ENCODE measurements around the gene U2AF2. TPM values are rescaled to one million over a fixed set of nuclear protein-coding genes. Genes with fewer than 3 reads are reported as not detected.

Gene U2AF2
- total and polyA plus RNA-seq, 2 experiments from 2014 or later: 73.1 to 233 TPM

- Mint-ChIP-seq H3K27me3 (ENCODE audit: insufficient read depth, low read depth, poor library complexity) (peaks cover 13% of the 10 kb centered on the region), H3K4me3 (no peak overlapping the region), H3K9me3 (peaks cover 40% of the 10 kb centered on the region), H3K27ac (no peak overlapping the region), H3K36me3 (ENCODE audit: low read depth) (peaks cover 71% of the 10 kb centered on the region), H3K4me1 (no peaks in the 10 kb centered on the region; the same call in 2 of the 3 replicates)
- Histone ChIP-seq H3K27ac (ENCODE audit: low read depth) (no peak overlapping the region), H3K9me2 (ENCODE audit: insufficient read depth) (no peaks in the 10 kb centered on the region), H3K27me3 (ENCODE audit: insufficient read depth) (no peaks in the 10 kb centered on the region), H2AFZ (no peak overlapping the region), H3K79me2 (replicated peaks; ENCODE audit: insufficient read depth) (no peaks in the 10 kb centered on the region), H3K4me1 (ENCODE audit: insufficient read depth) (no peaks in the 10 kb centered on the region), H3K36me3 (ENCODE audit: insufficient read depth) (no peaks in the 10 kb centered on the region), H4K20me1 (replicated peaks; ENCODE audit: insufficient read depth) (no peaks in the 10 kb centered on the region; the same call in 1 of the 2 replicates), H3K4me3 (no peak overlapping the region), H3K4me2 (no peak overlapping the region), H3F3A (replicated peaks; ENCODE audit: low read depth) (no peaks in the 10 kb centered on the region; the same call in 1 of the 2 replicates)
- no peak for DNase-seq (ENCODE audit: low spot score)
- no peak for TF ChIP-seq CREB1 (CRISPR knock-in tag; IDR thresholded peaks at IDR 0.05; ENCODE audit: low read depth)
- TF ChIP-seq STAT1 (IDR thresholded peaks at IDR 0.05; ENCODE audit: unreplicated experiment): no peak
- TF ChIP-seq EZH2 (IDR thresholded peaks at IDR 0.05; ENCODE audit: low read depth, unreplicated experiment): no peak
- TF ChIP-seq ETS1 (IDR thresholded peaks at IDR 0.05): no peak
- no peak for TF ChIP-seq EZH2phosphoT487 (IDR thresholded peaks at IDR 0.05; ENCODE audit: unreplicated experiment)
- TF ChIP-seq, protein P1, sequence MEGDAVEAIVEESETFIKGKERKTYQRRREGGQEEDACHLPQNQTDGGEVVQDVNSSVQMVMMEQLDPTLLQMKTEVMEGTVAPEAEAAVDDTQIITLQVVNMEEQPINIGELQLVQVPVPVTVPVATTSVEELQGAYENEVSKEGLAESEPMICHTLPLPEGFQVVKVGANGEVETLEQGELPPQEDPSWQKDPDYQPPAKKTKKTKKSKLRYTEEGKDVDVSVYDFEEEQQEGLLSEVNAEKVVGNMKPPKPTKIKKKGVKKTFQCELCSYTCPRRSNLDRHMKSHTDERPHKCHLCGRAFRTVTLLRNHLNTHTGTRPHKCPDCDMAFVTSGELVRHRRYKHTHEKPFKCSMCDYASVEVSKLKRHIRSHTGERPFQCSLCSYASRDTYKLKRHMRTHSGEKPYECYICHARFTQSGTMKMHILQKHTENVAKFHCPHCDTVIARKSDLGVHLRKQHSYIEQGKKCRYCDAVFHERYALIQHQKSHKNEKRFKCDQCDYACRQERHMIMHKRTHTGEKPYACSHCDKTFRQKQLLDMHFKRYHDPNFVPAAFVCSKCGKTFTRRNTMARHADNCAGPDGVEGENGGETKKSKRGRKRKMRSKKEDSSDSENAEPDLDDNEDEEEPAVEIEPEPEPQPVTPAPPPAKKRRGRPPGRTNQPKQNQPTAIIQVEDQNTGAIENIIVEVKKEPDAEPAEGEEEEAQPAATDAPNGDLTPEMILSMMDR (conservative IDR thresholded peaks at IDR 0.05; ENCODE audit: low read depth in 2 of 2): no peak
- no peak for TF ChIP-seq NANOG (IDR thresholded peaks at IDR 0.05; ENCODE audit: borderline replicate concordance)
- no peak for TF ChIP-seq ZNF462 (CRISPR knock-in tag; IDR thresholded peaks at IDR 0.05)
- TF ChIP-seq ZNF331 (CRISPR knock-in tag; IDR thresholded peaks at IDR 0.05; ENCODE audit: low read depth): no peak
- TF ChIP-seq ZNF114 (CRISPR knock-in tag; IDR thresholded peaks at IDR 0.05): no peak
- no peak for TF ChIP-seq REST (IDR thresholded peaks at IDR 0.05; ENCODE audit: unreplicated experiment)
- no peak for TF ChIP-seq POLR2AphosphoS5 (IDR thresholded peaks at IDR 0.05; ENCODE audit: low read depth)
- no peak for TF ChIP-seq JUNB (IDR thresholded peaks at IDR 0.05; ENCODE audit: unreplicated experiment)
- ATAC-seq: no peak
Measured at GRCh38 chr19:55700813-55701212, 46.0 kb downstream of the U2AF2 start.

All from GM23338 (cell line).